HEK293 (cell line): ENCODE results near the gene NRROS.

Source experiments
- GLIS1 ChIP-seq: fragments of 450-650 bp; formaldehyde crosslinking; IDR thresholded peaks from 2 replicates; pipeline ENCODE4 v1.5.1; 2016; ENCODE audit warnings: missing biosample characterization, missing genetic modification characterization
- HIC1 ChIP-seq: fragments of 450-650 bp; formaldehyde crosslinking; IDR thresholded peaks from 2 replicates; pipeline ENCODE4 v1.5.1; 2016; ENCODE audit warnings: missing biosample characterization, missing genetic modification characterization
- IKZF3 ChIP-seq: fragments of 450-650 bp; IDR thresholded peaks from 2 replicates; pipeline ENCODE4 v1.5.0; 2018; ENCODE audit warnings: missing biosample characterization, mild to moderate bottlenecking, missing genetic modification characterization, moderate library complexity
- KLF8 ChIP-seq: fragments of 450-650 bp; formaldehyde crosslinking; IDR thresholded peaks from 2 replicates; pipeline ENCODE4 v1.5.1; 2016; ENCODE audit warnings: missing biosample characterization, missing genetic modification characterization
- OVOL3 ChIP-seq: fragments of 450-650 bp; formaldehyde crosslinking; IDR thresholded peaks from 2 replicates; pipeline ENCODE4 v1.5.1; 2016; ENCODE audit warnings: missing biosample characterization, missing genetic modification characterization
- SCRT2 ChIP-seq: fragments of 450-650 bp; formaldehyde crosslinking; IDR thresholded peaks from 2 replicates; pipeline ENCODE4 v1.5.1; 2016; ENCODE audit warnings: missing biosample characterization, missing genetic modification characterization
- SP2 ChIP-seq: fragments of 450-650 bp; formaldehyde crosslinking; IDR thresholded peaks from 2 replicates; pipeline ENCODE4 v1.5.1; 2016; ENCODE audit warnings: missing biosample characterization, missing genetic modification characterization
- SP7 ChIP-seq: fragments of 450-650 bp; formaldehyde crosslinking; IDR thresholded peaks from 2 replicates; pipeline ENCODE4 v1.5.1; 2016; ENCODE audit warnings: missing biosample characterization, missing genetic modification characterization
- TRIM28 ChIP-seq: IDR thresholded peaks from 2 replicates; pipeline ENCODE4 v1.6.1; 2011; ENCODE audit warnings: low read length, control low read depth, borderline replicate concordance
- WT1 ChIP-seq: fragments of 450-650 bp; formaldehyde crosslinking; IDR thresholded peaks from 2 replicates; pipeline ENCODE4 v1.5.1; 2016; ENCODE audit warnings: missing biosample characterization, missing genetic modification characterization
- YY1 ChIP-seq: fragments of 450-650 bp; formaldehyde crosslinking; IDR thresholded peaks from 2 replicates; pipeline ENCODE4 v1.5.1; 2018; ENCODE audit warnings: missing biosample characterization, missing genetic modification characterization
- ZBTB1 ChIP-seq: fragments of 450-650 bp; formaldehyde crosslinking; IDR thresholded peaks from 2 replicates; pipeline ENCODE4 v1.5.1; 2016; ENCODE audit warnings: missing biosample characterization, missing genetic modification characterization
- ZBTB10 ChIP-seq: fragments of 450-650 bp; formaldehyde crosslinking; IDR thresholded peaks from 2 replicates; pipeline ENCODE4 v1.5.1; 2016; ENCODE audit warnings: missing biosample characterization, missing genetic modification characterization
- ZBTB11 ChIP-seq: fragments of 450-650 bp; formaldehyde crosslinking; conservative IDR thresholded peaks from 2 replicates; pipeline ENCODE4 v1.5.1; 2016; ENCODE audit warnings: low read depth, missing biosample characterization, missing genetic modification characterization
- ZFP3 ChIP-seq: fragments of 450-650 bp; formaldehyde crosslinking; IDR thresholded peaks from 2 replicates; pipeline ENCODE4 v1.5.1; 2016; ENCODE audit warnings: low read depth, missing biosample characterization, missing genetic modification characterization
- ZFP37 ChIP-seq: fragments of 450-650 bp; formaldehyde crosslinking; IDR thresholded peaks from 2 replicates; pipeline ENCODE4 v1.5.1; 2016; ENCODE audit warnings: missing biosample characterization, missing genetic modification characterization
- ZNF121 ChIP-seq: fragments of 450-650 bp; formaldehyde crosslinking; IDR thresholded peaks from 2 replicates; pipeline ENCODE4 v1.5.1; 2016; ENCODE audit warnings: missing biosample characterization, missing genetic modification characterization
- ZNF138 ChIP-seq: fragments of 450-650 bp; formaldehyde crosslinking; IDR thresholded peaks from 2 replicates; pipeline ENCODE4 v1.5.1; 2016; ENCODE audit warnings: missing biosample characterization, missing genetic modification characterization, borderline replicate concordance
- ZNF169 ChIP-seq: fragments of 450-650 bp; formaldehyde crosslinking; IDR thresholded peaks from 2 replicates; pipeline ENCODE4 v1.5.1; 2016; ENCODE audit warnings: missing biosample characterization, missing genetic modification characterization
- ZNF335 ChIP-seq: fragments of 450-650 bp; formaldehyde crosslinking; conservative IDR thresholded peaks from 2 replicates; pipeline ENCODE4 v1.5.1; 2016; ENCODE audit warnings: missing biosample characterization, missing genetic modification characterization
- ZNF341 ChIP-seq: fragments of 450-650 bp; formaldehyde crosslinking; IDR thresholded peaks from 2 replicates; pipeline ENCODE4; 2016; ENCODE audit warnings: low read depth, missing biosample characterization, missing genetic modification characterization
- ZNF391 ChIP-seq: fragments of 450-650 bp; formaldehyde crosslinking; IDR thresholded peaks from 2 replicates; pipeline ENCODE4 v1.5.1; 2016; ENCODE audit warnings: low read depth, missing biosample characterization, missing genetic modification characterization, borderline replicate concordance
- ZNF394 ChIP-seq: fragments of 450-650 bp; formaldehyde crosslinking; IDR thresholded peaks from 2 replicates; pipeline ENCODE4 v1.5.1; 2016; ENCODE audit warnings: missing biosample characterization, missing genetic modification characterization, mild to moderate bottlenecking, moderate library complexity, borderline replicate concordance
- ZNF610 ChIP-seq: fragments of 450-650 bp; formaldehyde crosslinking; IDR thresholded peaks from 2 replicates; pipeline ENCODE4 v1.5.1; 2016; ENCODE audit warnings: missing biosample characterization, missing genetic modification characterization, borderline replicate concordance
- ZNF624 ChIP-seq: fragments of 450-650 bp; formaldehyde crosslinking; IDR thresholded peaks from 2 replicates; pipeline ENCODE4 v1.5.1; 2017; ENCODE audit warnings: missing biosample characterization, missing genetic modification characterization
- ZNF777 ChIP-seq: fragments of 450-650 bp; formaldehyde crosslinking; IDR thresholded peaks from 2 replicates; pipeline ENCODE4 v1.5.1; 2017; ENCODE audit warnings: missing biosample characterization, missing genetic modification characterization, borderline replicate concordance
- ZNF837 ChIP-seq: fragments of 450-650 bp; formaldehyde crosslinking; IDR thresholded peaks from 2 replicates; pipeline ENCODE4 v1.5.1; 2016; ENCODE audit warnings: missing biosample characterization, missing genetic modification characterization
- ZSCAN16 ChIP-seq: fragments of 450-650 bp; formaldehyde crosslinking; IDR thresholded peaks from 2 replicates; pipeline ENCODE4 v1.5.1; 2016; ENCODE audit warnings: missing biosample characterization, missing genetic modification characterization
- TF ChIP-seq, protein P1 (sequence below): fragments of 450-650 bp; formaldehyde crosslinking; IDR thresholded peaks from 2 replicates; pipeline ENCODE4 v1.5.1; 2016; ENCODE audit warnings: missing biosample characterization, missing genetic modification characterization

Gene NRROS

DNA sequence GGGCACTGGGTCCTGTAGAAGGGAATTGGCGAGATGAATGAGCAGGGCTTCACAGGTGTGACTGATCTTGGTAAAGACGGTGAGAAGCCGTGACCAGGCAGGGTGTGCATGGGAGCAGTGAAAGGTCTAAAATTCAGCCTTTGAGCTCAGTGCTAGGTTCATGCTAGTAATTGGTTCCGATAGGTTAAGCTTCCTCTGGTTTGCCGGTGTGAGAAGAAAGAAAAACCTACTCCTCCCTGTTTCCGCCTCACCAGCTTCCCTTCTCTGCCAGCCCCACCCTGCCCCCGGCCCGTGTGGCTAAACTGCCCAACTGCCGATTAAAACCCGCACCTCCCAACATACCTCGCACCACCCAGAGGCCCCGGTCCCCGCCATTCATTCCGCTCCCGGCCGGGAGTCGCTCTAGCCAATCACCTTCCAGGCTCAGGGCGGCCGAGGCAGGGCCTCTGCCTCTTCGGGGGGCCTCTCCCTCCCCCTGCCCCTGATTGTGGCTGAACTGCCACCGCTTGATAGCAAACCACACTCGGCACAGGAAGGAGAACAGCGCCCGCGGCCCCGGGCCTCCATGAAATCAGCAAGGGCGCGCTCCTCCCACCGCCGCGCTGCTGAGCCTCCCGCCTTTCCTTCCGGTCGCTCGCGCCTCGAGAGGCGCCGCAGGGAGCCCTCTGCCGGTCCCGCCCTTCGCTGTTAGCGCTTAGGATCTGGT is 7.3 kb upstream of the NRROS start (continued):
- TF ChIP-seq SP2 (tag by site-specific recombination) (peak; percentile 92), ZBTB1 (tag by site-specific recombination) (no peak), ZNF341 (tag by site-specific recombination) (peak; percentile 98), HIC1 (peak; percentile 67; the same call in 1 of the 2 replicates), ZNF837 (no peak), ZSCAN16 (tag by site-specific recombination) (no peak), ZNF624 (no peak), ZNF121 (tag by site-specific recombination) (no peak), WT1 (tag by site-specific recombination) (peak; percentile 64), ZNF394 (tag by site-specific recombination) (no peak), ZNF138 (no peak), YY1 (tag by site-specific recombination) (peak; percentile 81), ZNF610 (peak; percentile 70; the same call in 1 of the 2 replicates), ZFP37 (0 out of 2 replicates have a peak, but pooled peaks have one; percentile 28), ZNF391 (tag by site-specific recombination) (peak; percentile 60; the same call in 1 of the 2 replicates), KLF8 (peak; percentile 57; the same call in 1 of the 2 replicates), SP7 (tag by site-specific recombination) (peak; percentile 67; the same call in 1 of the 2 replicates), ZNF335 (tag by site-specific recombination) (peak; percentile 79), ZFP3 (no peak), OVOL3 (tag by site-specific recombination) (no peak), SCRT2 (peak; percentile 34; the same call in 1 of the 2 replicates), GLIS1 (tag by site-specific recombination) (peak; percentile 68), ZNF777 (tag by site-specific recombination) (no peak), ZBTB11 (tag by site-specific recombination) (peak; percentile 66), ZNF169 (tag by site-specific recombination) (no peak), ZBTB10 (0 out of 2 replicates have a peak, but pooled peaks have one; percentile 37), TRIM28 (no peak), IKZF3 (tag by site-specific recombination) (no peak; the same call in 1 of the 2 replicates)
- TF ChIP-seq, protein P1, sequence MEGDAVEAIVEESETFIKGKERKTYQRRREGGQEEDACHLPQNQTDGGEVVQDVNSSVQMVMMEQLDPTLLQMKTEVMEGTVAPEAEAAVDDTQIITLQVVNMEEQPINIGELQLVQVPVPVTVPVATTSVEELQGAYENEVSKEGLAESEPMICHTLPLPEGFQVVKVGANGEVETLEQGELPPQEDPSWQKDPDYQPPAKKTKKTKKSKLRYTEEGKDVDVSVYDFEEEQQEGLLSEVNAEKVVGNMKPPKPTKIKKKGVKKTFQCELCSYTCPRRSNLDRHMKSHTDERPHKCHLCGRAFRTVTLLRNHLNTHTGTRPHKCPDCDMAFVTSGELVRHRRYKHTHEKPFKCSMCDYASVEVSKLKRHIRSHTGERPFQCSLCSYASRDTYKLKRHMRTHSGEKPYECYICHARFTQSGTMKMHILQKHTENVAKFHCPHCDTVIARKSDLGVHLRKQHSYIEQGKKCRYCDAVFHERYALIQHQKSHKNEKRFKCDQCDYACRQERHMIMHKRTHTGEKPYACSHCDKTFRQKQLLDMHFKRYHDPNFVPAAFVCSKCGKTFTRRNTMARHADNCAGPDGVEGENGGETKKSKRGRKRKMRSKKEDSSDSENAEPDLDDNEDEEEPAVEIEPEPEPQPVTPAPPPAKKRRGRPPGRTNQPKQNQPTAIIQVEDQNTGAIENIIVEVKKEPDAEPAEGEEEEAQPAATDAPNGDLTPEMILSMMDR (tag by site-specific recombination): peak; percentile 53; the same call in 1 of the 2 replicates
